Measurements from ENCODE around the gene PKIB. TPM values are rescaled to one million over a fixed set of nuclear protein-coding genes. Genes with fewer than 3 reads are reported as not detected.

PKIB gene
- total RNA-seq, 3 donors from 2014 or later: 0.56 TPM; not detected in 2

DNA sequence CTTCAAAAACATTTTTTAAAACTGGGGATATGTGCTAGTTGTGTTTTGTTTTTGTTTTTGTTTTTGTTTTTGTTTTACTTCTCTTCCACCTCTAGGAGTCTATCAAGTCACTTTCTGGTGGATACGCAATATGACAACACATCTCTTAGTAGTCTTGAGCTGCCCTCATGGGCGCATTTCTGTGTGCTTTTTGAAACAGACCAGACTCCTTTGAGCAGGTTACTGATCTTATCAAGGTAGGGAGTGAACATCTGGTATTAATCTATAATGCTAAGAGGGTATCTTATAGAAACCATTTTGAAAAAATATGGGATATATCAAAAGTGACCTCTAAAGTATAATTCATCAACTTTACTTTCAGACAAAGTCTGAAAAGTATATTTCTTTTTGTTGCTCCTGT is 56.2 kb downstream of the PKIB start:
- Mint-ChIP-seq H3K4me1 (ENCODE audit: low read depth) (no peaks in the 10 kb centered on the region), H3K4me3 (no peak overlapping the region), H3K36me3 (ENCODE audit: insufficient read depth) (no peaks in the 10 kb centered on the region), H3K27me3 (ENCODE audit: low read depth) (peaks cover 2% of the 10 kb centered on the region), H3K9me3 (no peaks in the 10 kb centered on the region)
- ATAC-seq (no peak), DNase-seq (no peak)

DNA sequence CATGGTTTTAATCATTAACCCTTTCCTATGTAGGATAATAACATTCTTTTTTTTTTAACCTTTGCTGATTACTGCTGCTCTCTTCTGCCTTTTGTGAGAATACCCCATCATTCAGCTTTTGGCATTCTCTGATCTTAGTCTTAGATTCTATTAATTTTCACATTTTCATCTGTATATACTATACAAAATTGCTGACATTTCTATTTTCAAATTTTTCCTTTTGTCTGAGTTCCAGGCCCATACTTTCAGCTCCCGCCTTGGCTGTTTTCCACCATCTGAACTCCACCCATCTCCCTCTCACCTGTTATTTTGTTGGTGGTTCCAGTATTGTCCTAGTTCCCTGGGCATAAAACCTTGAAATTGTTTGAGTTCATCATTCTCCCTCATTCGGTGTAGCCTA is 59.2 kb downstream of the PKIB start:
- Mint-ChIP-seq H3K9me3 (no peaks in the 10 kb centered on the region), H3K4me3 (no peak overlapping the region), H3K4me1 (ENCODE audit: low read depth) (no peaks in the 10 kb centered on the region), H3K36me3 (ENCODE audit: insufficient read depth) (no peaks in the 10 kb centered on the region), H3K27me3 (ENCODE audit: low read depth) (no peaks in the 10 kb centered on the region)
- DNase-seq (no peak), ATAC-seq (no peak)

DNA sequence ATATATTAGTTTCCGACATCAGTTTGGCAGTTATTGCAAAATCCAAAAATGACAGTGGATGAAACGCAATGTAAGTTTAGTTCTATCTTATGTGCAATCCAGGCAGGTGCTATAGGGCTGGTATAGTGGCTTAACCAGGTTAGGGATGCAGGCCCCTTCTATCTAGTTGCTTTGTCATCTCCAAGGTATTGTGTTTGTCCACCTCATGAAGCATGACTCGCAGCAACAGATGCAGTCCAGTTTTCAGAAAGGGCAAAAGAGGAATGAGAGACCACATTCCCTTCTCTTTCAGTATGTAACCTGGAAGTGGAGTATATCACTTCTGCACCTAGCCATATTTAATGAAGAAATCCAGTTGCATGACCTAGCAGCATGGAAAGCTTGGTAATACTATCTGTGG is 59.7 kb downstream of the PKIB start:
- H3K4me3 Mint-ChIP-seq: no peak overlapping the region
- DNase-seq (no peak), ATAC-seq (no peak)
- no peaks in the 10 kb centered on the region for H3K36me3 Mint-ChIP-seq (ENCODE audit: insufficient read depth)
- H3K9me3 Mint-ChIP-seq: no peaks in the 10 kb centered on the region
- no peaks in the 10 kb centered on the region for H3K4me1 Mint-ChIP-seq (ENCODE audit: low read depth)
- no peaks in the 10 kb centered on the region for H3K27me3 Mint-ChIP-seq (ENCODE audit: low read depth)

DNA sequence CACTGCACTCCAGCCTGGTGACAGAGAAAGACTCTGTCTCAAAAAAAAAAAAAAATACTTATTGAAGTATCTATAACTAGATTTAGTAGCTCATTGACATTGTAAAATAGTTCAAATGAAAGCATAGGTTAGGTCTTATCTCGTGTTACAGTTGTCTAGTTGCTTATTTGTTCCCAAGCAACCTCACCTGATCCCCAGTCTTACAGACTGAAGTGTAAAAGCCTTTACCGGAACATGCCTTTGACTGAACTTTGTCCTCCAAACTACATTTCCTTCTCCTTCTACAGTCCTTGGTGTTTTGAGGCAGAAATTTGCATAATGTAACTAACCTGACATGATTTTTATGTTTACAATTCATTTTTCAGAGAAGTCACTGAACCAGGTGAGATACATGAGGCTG is 61.0 kb downstream of the PKIB start:
- no peaks in the 10 kb centered on the region for H3K27me3 Mint-ChIP-seq (ENCODE audit: low read depth)
- no peaks in the 10 kb centered on the region for H3K4me1 Mint-ChIP-seq (ENCODE audit: low read depth)
- no peak for DNase-seq
- no peaks in the 10 kb centered on the region for H3K9me3 Mint-ChIP-seq
- no peaks in the 10 kb centered on the region for H3K36me3 Mint-ChIP-seq (ENCODE audit: insufficient read depth)
- no peak for ATAC-seq
- no peak overlapping the region for H3K4me3 Mint-ChIP-seq

DNA sequence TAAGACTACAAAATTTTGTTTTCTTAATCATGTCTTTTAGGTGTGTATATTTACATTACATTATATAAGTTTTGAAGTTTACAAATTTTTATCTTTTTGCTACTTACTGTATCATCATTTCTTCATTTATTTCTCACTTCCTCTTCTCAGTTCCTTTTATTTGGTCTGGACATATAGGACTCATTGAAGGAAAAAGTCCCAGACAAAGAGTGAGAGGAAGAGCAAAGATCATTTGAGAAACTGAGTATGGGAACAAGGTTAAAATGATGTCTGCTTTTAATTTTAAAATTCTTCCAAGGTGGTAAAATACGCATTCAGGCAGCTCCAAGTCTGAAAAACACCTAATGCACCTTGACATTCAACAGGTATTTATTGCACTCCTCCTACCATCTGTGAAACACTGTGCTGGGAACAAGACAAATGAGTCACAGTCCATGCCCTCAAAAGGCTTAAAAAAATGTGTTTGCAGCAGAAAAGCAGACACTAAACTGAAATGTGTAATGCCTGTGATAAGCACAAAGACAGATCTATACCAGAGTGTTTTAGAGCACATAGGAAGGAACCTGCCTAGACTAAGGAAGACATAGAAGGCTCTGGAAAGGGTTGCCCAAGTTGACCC is 63.2 kb downstream of the PKIB start:
- ATAC-seq (no peak), DNase-seq (no peak)
- Mint-ChIP-seq H3K27me3 (ENCODE audit: low read depth) (no peaks in the 10 kb centered on the region), H3K4me3 (no peak overlapping the region), H3K36me3 (ENCODE audit: insufficient read depth) (no peaks in the 10 kb centered on the region), H3K9me3 (no peaks in the 10 kb centered on the region), H3K4me1 (ENCODE audit: low read depth) (no peaks in the 10 kb centered on the region)

DNA sequence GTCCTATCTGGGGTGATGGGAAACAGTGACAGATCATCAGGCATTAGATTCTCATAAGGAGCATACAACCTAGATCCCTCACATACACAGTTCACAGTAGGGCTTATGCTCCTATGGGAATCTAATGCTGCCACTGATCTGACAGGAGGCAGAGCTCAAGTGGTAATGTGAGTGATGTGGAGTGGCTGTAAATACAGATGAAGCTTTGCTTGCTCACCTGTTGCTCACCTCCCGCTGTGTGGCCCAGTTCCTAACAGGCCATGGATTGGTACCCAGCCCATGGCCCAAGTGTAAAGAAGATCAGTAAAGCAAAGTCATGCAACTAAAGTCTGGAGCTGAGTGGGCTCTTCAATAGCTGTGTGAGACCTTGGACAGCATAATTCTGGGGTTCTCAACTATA is 65.9 kb downstream of the PKIB start:
- no peak for ATAC-seq
- H3K36me3 Mint-ChIP-seq (ENCODE audit: insufficient read depth): no peaks in the 10 kb centered on the region
- no peak overlapping the region for H3K4me3 Mint-ChIP-seq
- no peaks in the 10 kb centered on the region for H3K9me3 Mint-ChIP-seq
- H3K27me3 Mint-ChIP-seq (ENCODE audit: low read depth): no peaks in the 10 kb centered on the region
- H3K4me1 Mint-ChIP-seq (ENCODE audit: low read depth): no peaks in the 10 kb centered on the region
- DNase-seq: no peak

DNA sequence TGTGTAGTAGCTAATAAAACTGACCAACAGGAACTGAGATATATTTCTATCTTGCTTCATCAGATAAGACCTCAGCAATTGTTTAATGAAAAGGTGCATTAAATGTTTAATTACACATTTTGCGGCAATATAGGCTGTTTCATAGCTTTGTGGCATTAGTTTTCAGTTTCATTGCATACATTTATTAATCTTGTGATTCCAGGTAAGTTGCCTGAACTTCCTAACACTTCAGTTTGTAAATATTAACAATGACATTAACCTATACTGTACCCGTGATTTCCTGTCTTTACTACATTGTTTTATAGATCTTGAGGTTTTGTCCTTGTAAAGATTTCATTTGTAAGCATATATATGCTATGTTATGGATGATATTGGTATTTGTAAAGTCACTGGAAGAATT is 66.5 kb downstream of the PKIB start:
- no peak for ATAC-seq
- Mint-ChIP-seq H3K27me3 (ENCODE audit: low read depth) (no peaks in the 10 kb centered on the region), H3K4me3 (no peak overlapping the region), H3K9me3 (no peaks in the 10 kb centered on the region), H3K4me1 (ENCODE audit: low read depth) (no peaks in the 10 kb centered on the region), H3K36me3 (ENCODE audit: insufficient read depth) (no peaks in the 10 kb centered on the region)
- DNase-seq: no peak

DNA sequence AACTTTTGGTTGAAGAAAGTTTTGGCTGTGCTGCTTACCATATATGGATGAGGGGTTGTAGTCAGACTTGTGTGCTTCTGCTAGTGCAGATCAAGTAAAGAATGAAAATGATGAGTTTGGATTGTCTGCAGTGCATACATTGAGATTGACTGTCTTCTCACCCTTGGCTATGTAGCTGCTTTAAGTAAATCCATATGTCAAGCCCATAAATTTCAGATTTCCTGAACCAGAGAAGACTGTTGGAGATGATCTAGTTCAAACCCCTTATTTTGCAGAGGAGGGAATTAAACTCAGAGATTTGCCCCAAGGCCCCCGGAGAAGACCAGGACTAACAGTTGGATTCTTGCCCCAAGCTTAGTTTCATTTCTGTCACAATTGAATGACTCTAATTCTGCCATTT is 67.2 kb downstream of the PKIB start:
- no peaks in the 10 kb centered on the region for H3K36me3 Mint-ChIP-seq (ENCODE audit: insufficient read depth)
- H3K9me3 Mint-ChIP-seq: no peaks in the 10 kb centered on the region
- no peak overlapping the region for H3K4me3 Mint-ChIP-seq
- DNase-seq: no peak
- H3K27me3 Mint-ChIP-seq (ENCODE audit: low read depth): no peaks in the 10 kb centered on the region
- no peak for ATAC-seq
- H3K4me1 Mint-ChIP-seq (ENCODE audit: low read depth): no peaks in the 10 kb centered on the region

DNA sequence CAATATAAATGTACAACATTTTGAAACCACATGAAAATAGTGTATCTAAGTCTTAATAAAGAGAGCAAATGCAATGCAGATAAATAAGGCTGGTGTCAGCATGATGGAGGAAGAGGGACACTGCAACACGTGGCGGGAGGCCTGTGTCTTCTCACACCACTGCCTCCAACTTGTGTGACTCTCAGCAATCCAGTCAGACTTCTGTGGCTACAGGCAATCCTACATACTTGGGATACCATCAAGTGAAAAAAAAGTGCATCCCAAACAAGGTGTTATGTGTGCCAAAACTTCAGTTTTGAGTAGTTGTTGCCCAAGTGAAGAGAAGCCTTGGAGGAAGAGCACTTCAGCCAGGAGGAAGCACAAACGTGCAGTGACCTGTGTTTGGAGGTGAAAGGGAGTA is 68.6 kb downstream of the PKIB start:
- DNase-seq (no peak), ATAC-seq (no peak)
- Mint-ChIP-seq H3K4me3 (no peak overlapping the region), H3K27me3 (ENCODE audit: low read depth) (no peaks in the 10 kb centered on the region), H3K36me3 (ENCODE audit: insufficient read depth) (no peaks in the 10 kb centered on the region), H3K4me1 (ENCODE audit: low read depth) (no peaks in the 10 kb centered on the region), H3K9me3 (no peaks in the 10 kb centered on the region)

DNA sequence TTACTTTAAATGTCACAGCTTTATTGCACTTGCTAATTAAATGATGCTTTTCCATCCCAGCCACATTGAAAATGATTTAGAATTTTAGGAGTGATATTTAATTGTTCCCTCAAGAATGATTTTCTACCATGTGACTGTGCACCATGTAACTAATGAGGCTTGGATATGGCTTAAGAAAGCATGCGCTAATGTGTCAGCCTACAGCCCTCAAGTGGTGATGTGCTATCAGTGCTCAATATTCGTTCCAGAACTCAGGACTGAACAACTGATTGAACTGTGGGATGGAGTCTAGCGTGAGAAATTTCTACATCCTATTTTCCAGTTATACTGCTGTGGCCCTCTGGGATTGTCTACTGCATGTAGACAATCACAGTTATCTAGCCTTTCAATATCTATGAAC is 71.5 kb downstream of the PKIB start:
- no peaks in the 10 kb centered on the region for H3K27me3 Mint-ChIP-seq (ENCODE audit: low read depth)
- no peaks in the 10 kb centered on the region for H3K4me1 Mint-ChIP-seq (ENCODE audit: low read depth)
- DNase-seq (no peak), ATAC-seq (no peak)
- no peaks in the 10 kb centered on the region for H3K36me3 Mint-ChIP-seq (ENCODE audit: insufficient read depth)
- no peak overlapping the region for H3K4me3 Mint-ChIP-seq
- H3K9me3 Mint-ChIP-seq: no peaks in the 10 kb centered on the region

DNA sequence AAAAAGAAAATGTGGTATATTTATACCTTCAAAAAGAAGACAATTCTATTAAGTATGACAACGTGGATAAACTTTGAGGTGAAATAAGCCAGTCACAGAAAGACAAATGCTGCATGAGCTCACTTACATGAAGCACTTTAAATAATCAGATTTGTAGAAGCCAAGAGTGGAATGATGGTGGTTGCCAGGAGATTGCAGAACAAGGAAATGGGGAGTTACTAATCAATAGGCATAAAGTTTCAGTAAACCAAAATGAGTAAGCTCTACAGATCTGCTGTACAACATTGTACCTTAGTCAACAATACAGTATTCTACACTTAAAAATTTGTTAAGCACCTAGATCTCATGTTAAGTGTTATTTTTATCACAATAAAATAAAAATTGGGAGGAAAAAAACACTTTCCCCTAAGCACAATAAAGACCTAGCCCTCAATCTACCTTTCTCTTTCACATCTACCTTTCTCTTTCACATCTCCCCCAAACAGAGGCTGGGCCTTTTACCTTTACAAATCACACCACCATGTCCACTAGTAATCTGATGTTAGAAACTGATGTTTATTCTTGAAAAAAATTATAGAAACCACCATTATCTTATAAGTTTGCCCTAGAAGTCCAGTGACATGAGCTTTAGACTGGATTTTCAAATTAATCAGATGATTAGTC is 73.9 kb downstream of the PKIB start:
- Mint-ChIP-seq H3K27me3 (ENCODE audit: low read depth) (no peaks in the 10 kb centered on the region), H3K4me1 (ENCODE audit: low read depth) (no peaks in the 10 kb centered on the region), H3K36me3 (ENCODE audit: insufficient read depth) (no peaks in the 10 kb centered on the region), H3K4me3 (no peak overlapping the region), H3K9me3 (no peaks in the 10 kb centered on the region)
- ATAC-seq (no peak), DNase-seq (no peak)

DNA sequence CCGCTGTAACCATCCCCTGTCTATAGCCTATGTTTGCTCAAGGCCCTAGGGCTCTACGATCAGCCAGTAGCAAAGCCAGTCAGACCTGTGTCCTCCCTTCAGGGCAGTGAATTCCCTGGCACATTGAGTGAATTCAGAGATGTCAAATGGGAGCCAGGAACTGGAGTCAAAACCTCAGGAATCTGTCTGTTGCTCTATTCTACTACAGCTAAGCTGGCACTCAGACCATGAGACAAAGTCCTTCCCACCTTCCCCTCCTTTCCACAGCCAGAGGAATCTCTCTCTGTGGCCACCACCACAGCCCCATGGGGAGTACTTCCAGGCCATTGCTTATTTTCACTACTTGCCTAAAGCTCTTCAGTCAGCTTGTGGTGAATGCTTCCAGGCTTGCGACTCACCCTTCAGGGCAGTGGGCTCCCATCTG is 82.0 kb downstream of the PKIB start:
- Mint-ChIP-seq H3K9me3 (no peaks in the 10 kb centered on the region), H3K36me3 (ENCODE audit: insufficient read depth) (no peaks in the 10 kb centered on the region), H3K4me3 (no peak overlapping the region), H3K27me3 (ENCODE audit: low read depth) (no peaks in the 10 kb centered on the region), H3K4me1 (ENCODE audit: low read depth) (no peaks in the 10 kb centered on the region)
- no peak for DNase-seq
- no peak for ATAC-seq

DNA sequence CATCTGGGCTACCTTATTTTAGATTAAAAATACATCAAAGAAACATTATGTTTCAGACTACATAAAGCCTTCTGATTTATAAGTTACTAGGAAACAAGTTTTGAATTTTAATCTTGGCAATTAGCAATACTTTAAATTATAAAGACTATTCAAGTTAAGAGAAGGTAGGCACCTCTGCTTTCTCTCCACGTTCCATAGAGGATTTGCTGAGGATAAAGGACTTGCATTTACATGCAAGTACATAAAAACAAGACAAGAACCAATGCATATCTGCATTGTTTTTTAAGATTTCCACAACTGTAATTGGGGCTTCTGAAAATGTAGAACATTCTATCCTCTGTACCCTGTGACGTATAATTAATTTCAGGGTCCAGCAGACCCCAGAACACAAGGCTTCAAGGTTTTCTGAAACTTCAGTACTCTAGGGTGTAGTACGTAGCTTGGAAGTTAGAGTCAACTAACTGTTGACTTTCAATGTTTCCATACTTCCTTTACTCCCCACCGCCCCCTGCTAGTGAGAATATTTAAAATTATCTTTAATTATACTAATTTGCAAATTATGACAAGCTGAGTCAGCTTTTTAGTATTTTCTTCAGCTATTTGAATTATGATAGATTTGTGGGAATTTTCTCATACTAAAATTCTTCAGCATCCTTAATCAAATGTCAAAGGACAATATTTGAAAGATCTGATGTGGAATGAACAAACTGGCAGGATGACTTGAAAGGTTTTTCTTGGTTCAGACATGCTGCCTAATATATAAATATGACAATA is 82.8 kb downstream of the PKIB start:
- Mint-ChIP-seq H3K36me3 (ENCODE audit: insufficient read depth) (no peaks in the 10 kb centered on the region), H3K9me3 (no peaks in the 10 kb centered on the region), H3K4me3 (no peak overlapping the region), H3K4me1 (ENCODE audit: low read depth) (no peaks in the 10 kb centered on the region), H3K27me3 (ENCODE audit: low read depth) (no peaks in the 10 kb centered on the region)
- no peak for ATAC-seq
- DNase-seq: no peak

DNA sequence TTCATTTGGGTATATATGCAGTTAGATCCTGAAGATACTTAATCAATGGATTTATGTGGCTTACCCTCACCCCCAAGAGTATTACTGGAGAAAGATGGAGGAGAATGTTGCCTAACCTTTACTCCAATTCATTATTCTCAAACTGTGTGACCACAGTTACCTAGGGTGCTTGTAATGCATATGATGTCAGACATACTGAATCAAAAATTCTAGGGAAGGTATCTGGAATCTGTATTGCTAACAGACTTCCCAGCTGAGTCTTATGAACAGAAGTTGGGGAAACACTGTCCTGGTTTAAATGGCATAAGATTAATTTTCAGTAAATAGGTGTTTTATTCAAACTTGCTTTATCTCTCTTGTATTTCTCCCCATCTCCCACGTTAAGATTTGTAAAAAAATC is 83.9 kb downstream of the PKIB start:
- no peak overlapping the region for H3K4me3 Mint-ChIP-seq
- no peaks in the 10 kb centered on the region for H3K27me3 Mint-ChIP-seq (ENCODE audit: low read depth)
- ATAC-seq (no peak), DNase-seq (no peak)
- no peaks in the 10 kb centered on the region for H3K9me3 Mint-ChIP-seq
- no peaks in the 10 kb centered on the region for H3K36me3 Mint-ChIP-seq (ENCODE audit: insufficient read depth)
- no peaks in the 10 kb centered on the region for H3K4me1 Mint-ChIP-seq (ENCODE audit: low read depth)

DNA sequence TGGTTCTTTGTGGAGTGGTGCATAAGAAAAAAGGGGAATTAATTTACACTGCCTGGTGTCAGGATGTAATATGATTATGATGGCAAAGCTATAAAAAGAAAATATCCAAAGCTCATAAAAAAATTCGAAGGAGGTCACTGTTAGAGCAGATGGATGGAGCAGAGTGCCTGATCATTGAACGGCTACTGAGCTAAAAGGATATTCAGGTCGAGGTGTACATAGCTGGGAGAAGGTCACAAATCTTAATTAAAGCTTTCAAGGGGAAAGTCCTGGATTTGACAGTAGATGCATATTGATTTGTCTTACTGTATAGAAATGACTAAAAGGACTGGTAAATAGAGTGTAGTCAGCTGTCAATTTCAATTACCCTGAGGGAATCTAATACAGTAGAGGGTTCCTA is 84.4 kb downstream of the PKIB start:
- H3K9me3 Mint-ChIP-seq: no peaks in the 10 kb centered on the region
- H3K4me3 Mint-ChIP-seq: no peak overlapping the region
- H3K4me1 Mint-ChIP-seq (ENCODE audit: low read depth): no peaks in the 10 kb centered on the region
- no peak for ATAC-seq
- H3K36me3 Mint-ChIP-seq (ENCODE audit: insufficient read depth): no peaks in the 10 kb centered on the region
- no peaks in the 10 kb centered on the region for H3K27me3 Mint-ChIP-seq (ENCODE audit: low read depth)
- no peak for DNase-seq
